ENCODE results near the gene TLR9.

Gene TLR9

DNA sequence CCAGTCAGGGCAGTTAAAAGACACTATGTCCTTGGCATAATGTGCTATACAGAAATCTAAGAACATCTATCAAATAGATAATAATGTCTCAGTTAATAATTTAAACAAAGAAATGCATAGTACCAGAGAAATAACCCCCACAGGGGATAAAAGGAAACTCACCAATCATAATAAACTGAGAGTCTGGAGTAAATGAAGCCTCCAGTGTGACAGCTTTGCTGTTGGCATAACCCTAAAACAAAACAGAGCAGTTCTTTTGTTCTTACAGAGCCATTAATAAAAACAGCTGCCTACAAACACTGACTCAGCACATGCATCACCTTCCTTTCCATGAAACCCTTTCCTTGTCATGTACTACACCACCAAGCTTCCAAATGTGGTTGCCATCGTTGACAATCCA lies 33.6 kb upstream of the TLR9 start:
- no peaks in the 10 kb centered on the region for H3K27me3 ChIP-seq (replicated peaks; ENCODE audit: control insufficient read depth, insufficient read depth, low read length)
- no peak for DNase-seq (ENCODE audit: low read depth)
- H3K9me3 ChIP-seq (ENCODE audit: control insufficient read depth, low read length) = no peaks in the 10 kb centered on the region
- H3K4me1 ChIP-seq (ENCODE audit: control insufficient read depth, insufficient read depth, low read length) = no peaks in the 10 kb centered on the region
- no peak overlapping the region for H3K9ac ChIP-seq (ENCODE audit: low read length)
- H3K36me3 ChIP-seq (ENCODE audit: control insufficient read depth, insufficient read depth, low read length, severe bottlenecking) = peaks cover 98% of the 10 kb centered on the region
- H3K4me3 ChIP-seq (ENCODE audit: low read length) = no peak overlapping the region

DNA sequence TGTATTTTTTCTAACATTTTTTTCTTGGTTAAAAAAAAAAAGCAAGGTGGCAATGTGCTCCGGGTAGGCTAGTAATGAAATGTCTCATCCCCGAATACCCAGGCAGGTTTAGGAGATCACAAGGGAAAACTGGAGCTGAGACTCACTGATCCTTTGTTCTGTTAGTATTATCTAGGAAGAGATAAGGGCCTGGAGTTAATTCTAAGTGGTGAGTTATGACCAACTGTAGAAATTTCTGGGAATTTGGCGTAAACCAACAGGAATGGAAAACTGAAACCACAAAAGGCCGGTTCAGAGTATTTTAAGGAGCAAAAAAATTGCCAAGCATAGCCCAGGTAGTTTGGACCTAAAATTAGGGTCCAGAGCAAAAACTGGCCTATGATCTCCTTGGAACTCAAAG lies 32.5 kb upstream of the TLR9 start:
- Histone ChIP-seq H3K9me3 (ENCODE audit: control insufficient read depth, low read length) (no peaks in the 10 kb centered on the region), H3K27me3 (replicated peaks; ENCODE audit: control insufficient read depth, insufficient read depth, low read length) (no peaks in the 10 kb centered on the region), H3K4me1 (ENCODE audit: control insufficient read depth, insufficient read depth, low read length) (no peaks in the 10 kb centered on the region), H3K36me3 (ENCODE audit: control insufficient read depth, insufficient read depth, low read length, severe bottlenecking) (peaks cover 98% of the 10 kb centered on the region), H3K4me3 (ENCODE audit: low read length) (no peak overlapping the region), H3K9ac (ENCODE audit: low read length) (no peak overlapping the region)
- DNase-seq (ENCODE audit: low read depth) = no peak

DNA sequence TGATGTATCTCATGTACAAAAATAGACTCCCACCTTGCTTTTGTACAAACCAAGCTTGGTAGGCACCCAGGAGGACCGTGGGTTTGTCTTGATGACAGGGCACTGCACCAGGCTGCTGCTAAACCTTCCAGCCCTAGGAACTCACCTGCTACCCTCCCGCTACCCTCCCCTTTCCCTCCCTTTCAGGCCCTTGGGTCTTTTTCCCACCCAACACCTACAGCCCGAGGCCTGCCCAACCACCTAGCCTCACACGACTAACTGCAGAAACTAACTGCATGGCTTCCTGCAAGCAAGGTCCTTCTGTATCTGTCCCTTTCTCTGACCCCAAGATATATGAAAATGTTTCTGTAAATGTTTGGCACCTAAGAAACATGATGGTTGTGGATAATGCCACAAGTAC lies 31.2 kb upstream of the TLR9 start:
- H3K9me3 ChIP-seq (ENCODE audit: control insufficient read depth, low read length) = no peaks in the 10 kb centered on the region
- no peak overlapping the region for H3K4me3 ChIP-seq (ENCODE audit: low read length)
- H3K36me3 ChIP-seq (ENCODE audit: control insufficient read depth, insufficient read depth, low read length, severe bottlenecking) = peaks cover 95% of the 10 kb centered on the region
- H3K27me3 ChIP-seq (replicated peaks; ENCODE audit: control insufficient read depth, insufficient read depth, low read length) = no peaks in the 10 kb centered on the region
- H3K4me1 ChIP-seq (ENCODE audit: control insufficient read depth, insufficient read depth, low read length) = no peaks in the 10 kb centered on the region
- no peak for DNase-seq (ENCODE audit: low read depth)
- no peak overlapping the region for H3K9ac ChIP-seq (ENCODE audit: low read length)

- Histone ChIP-seq H3K27me3 (replicated peaks; ENCODE audit: control insufficient read depth, insufficient read depth, low read length) (no peaks in the 10 kb centered on the region), H3K4me3 (ENCODE audit: low read length) (no peak overlapping the region), H3K4me1 (ENCODE audit: control insufficient read depth, insufficient read depth, low read length) (no peaks in the 10 kb centered on the region), H3K36me3 (ENCODE audit: control insufficient read depth, insufficient read depth, low read length, severe bottlenecking) (peaks cover 95% of the 10 kb centered on the region), H3K9me3 (ENCODE audit: control insufficient read depth, low read length) (no peaks in the 10 kb centered on the region), H3K9ac (ENCODE audit: low read length) (no peak overlapping the region)
- no peak for DNase-seq (ENCODE audit: low read depth)
Observed at GRCh38 chr3:52256159-52256558, 30.7 kb upstream of the TLR9 start.

- H3K4me3 ChIP-seq (ENCODE audit: low read length) = no peak overlapping the region
- H3K4me1 ChIP-seq (ENCODE audit: control insufficient read depth, insufficient read depth, low read length) = no peaks in the 10 kb centered on the region
- H3K36me3 ChIP-seq (ENCODE audit: control insufficient read depth, insufficient read depth, low read length, severe bottlenecking) = peaks cover 96% of the 10 kb centered on the region
- H3K9me3 ChIP-seq (ENCODE audit: control insufficient read depth, low read length) = no peaks in the 10 kb centered on the region
- H3K27me3 ChIP-seq (replicated peaks; ENCODE audit: control insufficient read depth, insufficient read depth, low read length) = no peaks in the 10 kb centered on the region
- DNase-seq (ENCODE audit: low read depth) = no peak
- no peak overlapping the region for H3K9ac ChIP-seq (ENCODE audit: low read length)
Observed at GRCh38 chr3:52254608-52255007, 29.2 kb upstream of the TLR9 start.

DNA sequence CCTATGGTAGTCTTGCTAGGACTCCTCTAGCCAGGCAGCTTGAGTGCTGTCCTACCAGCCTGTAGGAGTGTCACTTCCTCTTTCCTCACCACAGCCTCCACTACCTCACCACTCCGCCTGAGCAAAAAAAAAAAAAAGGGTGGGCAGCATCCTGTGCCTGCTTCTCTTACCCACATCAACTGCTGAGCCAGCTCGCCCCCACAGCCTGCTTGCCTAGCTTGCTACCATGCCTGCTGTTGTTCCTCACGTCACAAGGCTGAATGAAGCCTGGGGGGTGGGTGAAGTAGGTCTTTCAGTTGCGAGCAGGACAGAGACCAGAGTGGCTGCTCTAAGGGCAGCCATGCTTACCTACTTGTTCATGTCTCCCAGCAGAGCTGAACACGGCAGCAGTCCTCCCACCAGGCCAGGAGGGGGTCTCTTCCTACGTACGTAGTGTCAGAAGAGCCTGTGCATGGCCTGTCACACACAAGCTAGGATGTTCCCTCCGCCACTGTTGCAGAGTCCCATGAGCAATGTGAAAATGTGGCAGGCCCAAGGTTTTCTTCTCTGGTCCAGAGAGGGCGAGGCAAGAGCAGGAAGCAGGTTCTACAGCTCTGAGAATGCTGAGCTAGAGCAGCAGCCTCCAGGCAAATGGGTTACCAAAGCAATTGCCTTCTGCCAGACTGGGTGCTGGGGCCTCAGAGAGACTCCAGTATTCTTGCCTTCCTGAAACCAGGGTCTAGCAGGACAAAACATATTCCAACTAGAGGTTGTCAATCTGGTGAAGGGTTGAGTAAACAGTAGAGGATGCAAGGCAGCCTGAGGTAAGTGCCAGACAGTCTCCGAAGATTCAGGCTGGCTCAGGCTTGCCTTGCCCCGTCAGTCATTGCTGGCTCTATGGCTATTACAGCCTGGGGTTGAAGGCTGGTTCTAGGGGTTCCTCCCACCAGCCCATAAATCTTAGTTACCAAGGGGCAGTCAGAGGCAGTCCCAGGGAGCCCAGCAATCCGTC lies 28.2 kb upstream of the TLR9 start:
- no peak overlapping the region for H3K9ac ChIP-seq (ENCODE audit: low read length)
- no peaks in the 10 kb centered on the region for H3K27me3 ChIP-seq (replicated peaks; ENCODE audit: control insufficient read depth, insufficient read depth, low read length)
- H3K36me3 ChIP-seq (ENCODE audit: control insufficient read depth, insufficient read depth, low read length, severe bottlenecking) = peaks cover 96% of the 10 kb centered on the region

DNA sequence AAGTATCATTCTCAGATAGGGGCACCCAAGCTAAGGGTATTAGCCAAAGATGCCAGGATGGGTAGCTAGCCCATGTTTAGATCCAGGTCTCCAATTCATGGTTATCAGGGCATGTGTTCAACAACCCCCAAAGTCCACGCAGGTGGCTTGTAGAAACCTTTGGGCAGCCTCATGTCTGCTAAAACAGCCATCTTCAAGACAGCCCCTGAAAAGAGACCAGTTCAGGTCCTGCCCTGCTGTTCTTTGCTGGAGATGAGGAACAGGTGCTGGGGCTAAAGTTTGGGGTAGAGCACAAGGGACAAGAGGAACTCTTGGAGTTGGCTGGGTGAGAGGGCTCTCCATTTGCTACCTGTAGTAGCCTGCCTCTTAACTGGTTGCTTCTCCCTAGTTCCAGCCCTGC lies 24.7 kb upstream of the TLR9 start:
- H3K4me1 ChIP-seq (ENCODE audit: control insufficient read depth, insufficient read depth, low read length) = peaks cover 14% of the 10 kb centered on the region
- no peaks in the 10 kb centered on the region for H3K9me3 ChIP-seq (ENCODE audit: control insufficient read depth, low read length)
- peaks cover 63% of the 10 kb centered on the region for H3K36me3 ChIP-seq (ENCODE audit: control insufficient read depth, insufficient read depth, low read length, severe bottlenecking)
- DNase-seq (ENCODE audit: low read depth) = no peak
- H3K4me3 ChIP-seq (ENCODE audit: low read length) = no peak overlapping the region
- no peaks in the 10 kb centered on the region for H3K27me3 ChIP-seq (replicated peaks; ENCODE audit: control insufficient read depth, insufficient read depth, low read length)
- H3K9ac ChIP-seq (ENCODE audit: low read length) = no peak overlapping the region

More for the DNA sequence above, 28.2 kb upstream of the TLR9 start:
- Histone ChIP-seq H3K9me3 (ENCODE audit: control insufficient read depth, low read length) (no peaks in the 10 kb centered on the region), H3K4me3 (ENCODE audit: low read length) (no peak overlapping the region), H3K4me1 (ENCODE audit: control insufficient read depth, insufficient read depth, low read length) (no peaks in the 10 kb centered on the region)
- DNase-seq (ENCODE audit: low read depth) = no peak

DNA sequence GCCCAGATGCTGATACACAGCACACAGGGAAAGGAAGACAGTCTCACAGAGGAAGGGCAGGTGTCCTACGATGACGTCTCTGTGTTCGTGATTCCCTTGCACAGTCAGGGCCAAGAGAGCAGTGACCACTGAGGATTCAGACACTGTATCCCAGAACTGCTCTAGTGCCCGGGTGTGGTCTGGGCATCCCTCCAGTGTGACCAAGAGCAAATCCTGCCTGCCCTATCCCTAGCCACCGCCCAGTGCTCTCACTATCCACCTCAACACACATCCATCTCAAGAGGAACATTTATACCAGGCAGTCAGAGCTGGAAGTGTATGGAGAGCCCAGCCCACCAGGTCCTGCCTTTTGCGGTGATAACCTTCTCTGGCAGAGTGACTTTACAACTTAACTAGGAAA lies 24.2 kb upstream of the TLR9 start:
- H3K27me3 ChIP-seq (replicated peaks; ENCODE audit: control insufficient read depth, insufficient read depth, low read length) = no peaks in the 10 kb centered on the region
- DNase-seq (ENCODE audit: low read depth) = no peak
- H3K4me3 ChIP-seq (ENCODE audit: low read length) = no peak overlapping the region
- peaks cover 19% of the 10 kb centered on the region for H3K4me1 ChIP-seq (ENCODE audit: control insufficient read depth, insufficient read depth, low read length)
- no peaks in the 10 kb centered on the region for H3K9me3 ChIP-seq (ENCODE audit: control insufficient read depth, low read length)
- no peak overlapping the region for H3K9ac ChIP-seq (ENCODE audit: low read length)
- peaks cover 59% of the 10 kb centered on the region for H3K36me3 ChIP-seq (ENCODE audit: control insufficient read depth, insufficient read depth, low read length, severe bottlenecking)

- Histone ChIP-seq H3K4me3 (ENCODE audit: low read length) (no peak overlapping the region), H3K27me3 (replicated peaks; ENCODE audit: control insufficient read depth, insufficient read depth, low read length) (no peaks in the 10 kb centered on the region), H3K9me3 (ENCODE audit: control insufficient read depth, low read length) (no peaks in the 10 kb centered on the region), H3K4me1 (ENCODE audit: control insufficient read depth, insufficient read depth, low read length) (peaks cover 24% of the 10 kb centered on the region), H3K36me3 (ENCODE audit: control insufficient read depth, insufficient read depth, low read length, severe bottlenecking) (peaks cover 53% of the 10 kb centered on the region), H3K9ac (ENCODE audit: low read length) (no peak overlapping the region)
- DNase-seq (ENCODE audit: low read depth) = no peak
Observed at GRCh38 chr3:52248816-52249547, 23.5 kb upstream of the TLR9 start.

DNA sequence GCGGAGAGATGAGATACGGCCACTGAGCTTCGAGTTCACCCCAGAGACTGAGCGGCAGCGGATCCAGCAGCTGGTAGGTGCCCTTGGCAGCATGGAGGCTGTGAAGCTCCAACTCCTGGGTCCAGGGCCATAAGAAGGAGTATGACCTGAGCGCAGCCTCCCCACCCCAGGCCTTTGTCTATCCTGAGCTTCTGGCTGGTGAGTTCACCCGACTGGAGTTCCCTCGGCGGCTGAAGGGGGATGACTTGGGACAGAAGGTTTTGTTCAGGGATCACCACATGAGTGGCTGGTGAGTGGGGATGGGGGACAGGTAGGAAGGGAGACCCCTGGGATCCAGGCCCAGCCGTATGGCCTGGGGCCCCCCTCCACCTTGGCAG lies 22.7 kb upstream of the TLR9 start:
- DNase-seq (ENCODE audit: low read depth) = no peak
- Histone ChIP-seq H3K4me3 (ENCODE audit: low read length) (no peak overlapping the region), H3K27me3 (replicated peaks; ENCODE audit: control insufficient read depth, insufficient read depth, low read length) (no peaks in the 10 kb centered on the region), H3K9ac (ENCODE audit: low read length) (no peak overlapping the region), H3K4me1 (ENCODE audit: control insufficient read depth, insufficient read depth, low read length) (peaks cover 25% of the 10 kb centered on the region), H3K9me3 (ENCODE audit: control insufficient read depth, low read length) (no peaks in the 10 kb centered on the region), H3K36me3 (ENCODE audit: control insufficient read depth, insufficient read depth, low read length, severe bottlenecking) (peaks cover 45% of the 10 kb centered on the region)

- H3K4me3 ChIP-seq (ENCODE audit: low read length) = no peak overlapping the region
- peaks cover 41% of the 10 kb centered on the region for H3K36me3 ChIP-seq (ENCODE audit: control insufficient read depth, insufficient read depth, low read length, severe bottlenecking)
- no peaks in the 10 kb centered on the region for H3K9me3 ChIP-seq (ENCODE audit: control insufficient read depth, low read length)
- no peak overlapping the region for H3K9ac ChIP-seq (ENCODE audit: low read length)
- H3K27me3 ChIP-seq (replicated peaks; ENCODE audit: control insufficient read depth, insufficient read depth, low read length) = no peaks in the 10 kb centered on the region
- no peak for DNase-seq (ENCODE audit: low read depth)
- peaks cover 25% of the 10 kb centered on the region for H3K4me1 ChIP-seq (ENCODE audit: control insufficient read depth, insufficient read depth, low read length)
Observed at GRCh38 chr3:52247409-52248164, 22.1 kb upstream of the TLR9 start.

Data from adipocyte (in vitro differentiated cells).